OCI-LY7 (cell line): ENCODE results near the gene TRIM46.

ENCODE experiments used
- CTCF ChIP-seq: fragments of 200-600 bp; sonication (generic); conservative IDR thresholded peaks from 2 replicates; pipeline ENCODE4 v1.5.1; 2014; ENCODE audit warnings: mild to moderate bottlenecking, antibody characterized with exemption, low read length, moderate library complexity, mixed read lengths
- EZH2phosphoT487 ChIP-seq: fragments of 200-600 bp; sonication (generic); IDR thresholded peaks from 2 replicates; pipeline ENCODE4 v1.6.1; 2018; ENCODE audit warnings: low read depth, borderline replicate concordance, mild to moderate bottlenecking, mixed run types, antibody characterized with exemption, low read length, moderate library complexity, mixed read lengths

GRCh38 chr1:155184351-155184811 is 10.7 kb downstream of the TRIM46 start:
- TF ChIP-seq CTCF (no peak), EZH2phosphoT487 (no peak)
